Erythroblast (primary cell): ENCODE results near the gene KLHL29.

Source experiments
- GATA1 ChIP-seq: IDR thresholded peaks from 2 replicates; pipeline ENCODE4 v1.6.1; 2011; ENCODE audit warnings: low read depth, mild to moderate bottlenecking, control low read depth, low read length, moderate library complexity
- POLR2A ChIP-seq: IDR thresholded peaks from 2 replicates; pipeline ENCODE4 v1.6.1; 2011; ENCODE audit warnings: mild to moderate bottlenecking, low read length

- no peak for TF ChIP-seq POLR2A
- no peak for TF ChIP-seq GATA1
These were observed 76.0 kb downstream of the KLHL29 start for GRCh38 chr2:23460993-23461392.
